Mesendoderm (in vitro differentiated cells): ENCODE data around the gene TAB3.

ENCODE experiments used
- DNase-seq: peaks from one replicate; pipeline ENCODE4 v3.0.0; 2013
- H2AK5ac ChIP-seq: 2 replicates; pipeline ENCODE4 v1.6.1; 2013; ENCODE audit warnings: low read length, inconsistent platforms
- H2BK120ac ChIP-seq: 2 replicates; pipeline ENCODE4 v1.6.1; 2013; ENCODE audit warnings: low read depth, mild to moderate bottlenecking, low read length, moderate library complexity, mixed read lengths
- H2BK15ac ChIP-seq: replicated peaks from 2 replicates; pipeline ENCODE4 v1.6.1; 2013; ENCODE audit warnings: low read depth, mild to moderate bottlenecking, moderate library complexity
- H2BK5ac ChIP-seq: 2 replicates; pipeline ENCODE4 v1.6.1; 2013; ENCODE audit warnings: low read length, inconsistent platforms
- H3K18ac ChIP-seq: 2 replicates; pipeline ENCODE4 v1.6.1; 2013; ENCODE audit warnings: mild to moderate bottlenecking, low read length, mixed read lengths
- H3K23ac ChIP-seq: one replicate; pipeline ENCODE4 v1.6.1; 2013; ENCODE audit warnings: low read length
- H3K27ac ChIP-seq: 2 replicates; pipeline ENCODE4 v1.5.1; 2013; ENCODE audit warnings: low read depth, mild to moderate bottlenecking, inconsistent platforms, low read length, moderate library complexity
- H3K27me3 ChIP-seq: 2 replicates; pipeline ENCODE4 v1.6.1; 2013; ENCODE audit warnings: low read length, control low read depth, mild to moderate bottlenecking, inconsistent platforms; ENCODE audit not compliant: insufficient read depth, poor library complexity
- H3K36me3 ChIP-seq: 2 replicates; pipeline ENCODE4 v1.6.1; 2013; ENCODE audit warnings: low read length, inconsistent platforms; ENCODE audit not compliant: control insufficient read depth, insufficient read depth
- H3K4ac ChIP-seq: one replicate; pipeline ENCODE4 v1.6.1; 2013; ENCODE audit warnings: low read depth, mild to moderate bottlenecking, low read length, moderate library complexity
- H3K4me1 ChIP-seq: 2 replicates; pipeline ENCODE4 v1.6.1; 2013; ENCODE audit warnings: low read depth, low read length, inconsistent platforms; ENCODE audit not compliant: control insufficient read depth
- H3K4me2 ChIP-seq: 2 replicates; pipeline ENCODE4 v1.6.1; 2013; ENCODE audit warnings: low read length
- H3K4me3 ChIP-seq: 2 replicates; pipeline ENCODE4 v1.5.1; 2013; ENCODE audit warnings: mild to moderate bottlenecking, low read length
- H3K56ac ChIP-seq: one replicate; pipeline ENCODE4 v1.6.1; 2013; ENCODE audit warnings: low read length
- H3K79me1 ChIP-seq: 2 replicates; pipeline ENCODE4 v1.6.1; 2013; ENCODE audit warnings: low read length, inconsistent platforms
- H3K79me2 ChIP-seq: 2 replicates; pipeline ENCODE4 v1.6.1; 2013; ENCODE audit warnings: mild to moderate bottlenecking, low read length; ENCODE audit not compliant: control insufficient read depth, insufficient read depth
- H3K9ac ChIP-seq: 2 replicates; pipeline ENCODE4 v1.6.1; 2013; ENCODE audit warnings: low read length, inconsistent platforms
- H4K5ac ChIP-seq: one replicate; pipeline ENCODE4 v1.6.1; 2013; ENCODE audit warnings: low read length
- H4K8ac ChIP-seq: one replicate; pipeline ENCODE4 v1.6.1; 2013; ENCODE audit warnings: low read depth, mild to moderate bottlenecking, control low read depth, low read length, moderate library complexity
- WGBS: extraction: QIAGEN DNeasy Blood & Tissue Kit; methylation state at CpG from one replicate; pipeline ENCODE4 v1.1.7; 2013; ENCODE audit warnings: low lambda C conversion rate, missing lambda C conversion rate; ENCODE audit not compliant: insufficient coverage; ENCODE audit errors: extremely low coverage; 5-methylcytosine and 5-hydroxymethylcytosine counted together

The TAB3 gene

GRCh38 chrX:30905321-30905720 lies 16.3 kb upstream of the TAB3 start:
- Histone ChIP-seq H2BK5ac (no peak overlapping the region), H3K4me1 (no peaks in the 10 kb centered on the region), H3K36me3 (no peaks in the 10 kb centered on the region), H3K27me3 (no peaks in the 10 kb centered on the region), H2BK120ac (no peak overlapping the region), H3K4me3 (no peak overlapping the region), H3K79me1 (no peaks in the 10 kb centered on the region), H3K4ac (no peak overlapping the region), H3K27ac (no peak overlapping the region), H3K18ac (no peak overlapping the region), H3K23ac (no peak overlapping the region), H4K5ac (no peak overlapping the region), H2BK15ac (no peak overlapping the region), H3K9ac (no peak overlapping the region), H4K8ac (no peak overlapping the region), H3K56ac (no peak overlapping the region), H3K79me2 (no peaks in the 10 kb centered on the region), H3K4me2 (no peak overlapping the region), H2AK5ac (no peak overlapping the region)
- no peak for DNase-seq
- WGBS: no CpG with 5 or more reads among the region's 1 CpG

GRCh38 chrX:30904632-30905031 lies 15.6 kb upstream of the TAB3 start:
- Histone ChIP-seq H2AK5ac (no peak overlapping the region), H3K79me2 (no peaks in the 10 kb centered on the region), H3K27ac (no peak overlapping the region), H3K56ac (no peak overlapping the region), H3K36me3 (no peaks in the 10 kb centered on the region), H3K23ac (no peak overlapping the region), H3K4me3 (no peak overlapping the region), H2BK5ac (no peak overlapping the region), H4K8ac (no peak overlapping the region), H3K27me3 (no peaks in the 10 kb centered on the region), H2BK120ac (no peak overlapping the region), H3K18ac (no peak overlapping the region), H3K4me2 (no peak overlapping the region), H3K4ac (no peak overlapping the region), H3K9ac (no peak overlapping the region), H2BK15ac (no peak overlapping the region), H3K79me1 (no peaks in the 10 kb centered on the region), H3K4me1 (no peaks in the 10 kb centered on the region), H4K5ac (no peak overlapping the region)
- no peak for DNase-seq
- no CpG with 5 or more reads among the region's 3 CpGs for WGBS

GRCh38 chrX:30904186-30904585 lies 15.1 kb upstream of the TAB3 start:
- no peak for DNase-seq
- no peak overlapping the region for H3K56ac ChIP-seq

DNA sequence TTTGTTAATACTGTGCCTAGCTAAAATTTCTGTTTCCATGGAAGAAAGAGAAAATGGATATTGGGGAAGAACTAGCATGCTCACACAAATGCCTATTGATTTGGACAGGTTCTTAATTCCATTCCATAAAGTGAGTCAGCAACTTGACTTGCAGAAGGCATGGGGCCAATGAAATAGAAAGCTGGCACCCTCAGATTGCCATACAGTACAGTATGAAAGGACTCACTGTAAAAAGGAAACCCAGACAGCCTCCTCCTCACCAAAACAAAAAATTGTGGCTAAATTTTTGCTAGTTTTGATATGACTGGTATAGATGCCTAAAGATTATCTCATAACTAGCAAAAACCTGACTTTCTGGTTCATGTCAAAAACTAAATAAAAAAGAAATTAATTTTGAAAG lies 11.2 kb upstream of the TAB3 start:
- H3K4me1 ChIP-seq: no peaks in the 10 kb centered on the region
- no peak overlapping the region for H3K4ac ChIP-seq
- no peak overlapping the region for H4K8ac ChIP-seq
- H3K27me3 ChIP-seq: no peaks in the 10 kb centered on the region
- H3K18ac ChIP-seq: no peak overlapping the region
- H2AK5ac ChIP-seq: no peak overlapping the region
- H3K4me2 ChIP-seq: no peak overlapping the region
- H3K56ac ChIP-seq: no peak overlapping the region
- H3K79me1 ChIP-seq: no peaks in the 10 kb centered on the region
- H3K9ac ChIP-seq: no peak overlapping the region
- H3K23ac ChIP-seq: no peak overlapping the region
- H3K36me3 ChIP-seq: no peaks in the 10 kb centered on the region
- no peak overlapping the region for H2BK5ac ChIP-seq
- no peak for DNase-seq
- no peak overlapping the region for H4K5ac ChIP-seq
- H3K4me3 ChIP-seq: no peak overlapping the region
- no peak overlapping the region for H2BK120ac ChIP-seq
- H3K79me2 ChIP-seq: no peaks in the 10 kb centered on the region
- no peak overlapping the region for H2BK15ac ChIP-seq
- no peak overlapping the region for H3K27ac ChIP-seq

More at GRCh38 chrX:30904186-30904585, 15.1 kb upstream of the TAB3 start:
- H2AK5ac ChIP-seq: no peak overlapping the region
- no peaks in the 10 kb centered on the region for H3K27me3 ChIP-seq
- no peaks in the 10 kb centered on the region for H3K36me3 ChIP-seq
- H3K18ac ChIP-seq: no peak overlapping the region
- WGBS: no CpG with 5 or more reads among the region's 5 CpGs
- no peak overlapping the region for H3K4me3 ChIP-seq
- H3K23ac ChIP-seq: no peak overlapping the region
- H4K5ac ChIP-seq: no peak overlapping the region
- H3K4ac ChIP-seq: no peak overlapping the region
- no peak overlapping the region for H2BK120ac ChIP-seq
- H3K27ac ChIP-seq: no peak overlapping the region
- no peaks in the 10 kb centered on the region for H3K4me1 ChIP-seq
- H3K4me2 ChIP-seq: no peak overlapping the region
- H3K79me1 ChIP-seq: no peaks in the 10 kb centered on the region
- no peak overlapping the region for H2BK15ac ChIP-seq
- H2BK5ac ChIP-seq: no peak overlapping the region
- H3K9ac ChIP-seq: no peak overlapping the region
- no peak overlapping the region for H4K8ac ChIP-seq
- H3K79me2 ChIP-seq: no peaks in the 10 kb centered on the region

DNA sequence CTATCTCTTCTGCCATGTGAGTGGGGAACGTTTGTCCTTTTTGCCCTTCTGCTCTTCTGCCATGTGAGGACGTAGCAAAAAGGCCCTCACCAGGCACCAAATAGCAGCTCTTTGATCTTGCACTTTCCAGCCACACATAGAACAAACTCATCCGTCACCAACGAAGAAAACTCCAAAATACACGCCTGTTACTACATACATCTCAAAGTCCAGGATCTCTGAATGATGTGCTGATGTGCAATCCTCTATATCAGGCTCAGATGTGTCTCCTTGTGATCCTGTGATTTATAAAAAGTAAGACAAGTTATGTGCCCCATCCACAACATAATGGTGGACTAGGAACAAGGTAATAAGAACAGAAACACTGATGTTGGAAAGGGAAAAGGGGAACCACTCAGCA lies 9.8 kb upstream of the TAB3 start:
- no peak for DNase-seq
- Histone ChIP-seq H4K5ac (no peak overlapping the region), H3K4ac (no peak overlapping the region), H3K27me3 (no peaks in the 10 kb centered on the region), H3K4me1 (no peaks in the 10 kb centered on the region), H3K9ac (no peak overlapping the region), H3K18ac (no peak overlapping the region), H3K4me2 (no peak overlapping the region), H3K79me2 (no peaks in the 10 kb centered on the region), H3K27ac (no peak overlapping the region), H2BK120ac (no peak overlapping the region), H2AK5ac (no peak overlapping the region), H3K36me3 (no peaks in the 10 kb centered on the region), H3K4me3 (no peak overlapping the region), H2BK15ac (no peak overlapping the region), H2BK5ac (no peak overlapping the region), H3K56ac (no peak overlapping the region), H4K8ac (no peak overlapping the region), H3K23ac (no peak overlapping the region), H3K79me1 (no peaks in the 10 kb centered on the region)
- WGBS: no CpG with 5 or more reads among the region's 5 CpGs

DNA sequence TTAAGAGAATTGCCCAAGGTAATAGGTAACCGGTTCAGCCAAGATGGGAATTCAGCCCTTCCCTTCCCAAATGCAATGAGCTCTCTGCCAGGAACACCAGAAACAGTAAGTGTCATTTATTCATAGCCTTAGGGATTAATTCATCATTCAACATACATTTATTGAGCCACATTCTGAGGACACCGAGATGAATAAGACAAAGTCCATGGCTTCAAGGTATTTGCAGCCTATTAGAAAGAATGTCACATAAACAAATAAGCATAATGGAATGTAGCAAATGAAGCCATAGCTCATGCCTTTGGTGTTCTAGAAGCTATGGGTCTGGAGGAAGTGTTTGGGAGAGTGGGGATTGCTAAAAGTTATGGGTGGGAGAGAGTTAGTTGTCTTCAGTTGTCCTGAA lies 6.3 kb upstream of the TAB3 start:
- no peak overlapping the region for H2BK15ac ChIP-seq
- H3K4ac ChIP-seq: no peak overlapping the region
- no peaks in the 10 kb centered on the region for H3K79me2 ChIP-seq
- no peak overlapping the region for H3K56ac ChIP-seq
- no peak overlapping the region for H2BK5ac ChIP-seq
- no peak overlapping the region for H3K23ac ChIP-seq
- H4K8ac ChIP-seq: no peak overlapping the region
- H2AK5ac ChIP-seq: no peak overlapping the region
- H3K4me1 ChIP-seq: no peaks in the 10 kb centered on the region
- no CpG with 5 or more reads among the region's 2 CpGs for WGBS
- no peaks in the 10 kb centered on the region for H3K27me3 ChIP-seq
- H3K18ac ChIP-seq: no peak overlapping the region
- no peaks in the 10 kb centered on the region for H3K79me1 ChIP-seq
- DNase-seq: no peak
- no peaks in the 10 kb centered on the region for H3K36me3 ChIP-seq
- H2BK120ac ChIP-seq: no peak overlapping the region
- H3K4me3 ChIP-seq: no peak overlapping the region
- no peak overlapping the region for H4K5ac ChIP-seq
- no peak overlapping the region for H3K27ac ChIP-seq
- no peak overlapping the region for H3K9ac ChIP-seq
- H3K4me2 ChIP-seq: no peak overlapping the region
